Calu3 (cell line): ENCODE data around the gene ZSCAN10. TPM values are rescaled to one million over a fixed set of nuclear protein-coding genes. Genes with fewer than 3 reads are reported as not detected.

Experiments
- BruUV-seq: library from RNA; stranded (reverse); fragments of 400-500 nt; replicated peaks from 2 replicates; lab custom pipeline; 2021; lab: Mats Ljungman, UMichigan
- CTCF ChIA-PET: fragments of 300-600 bp; sonication (Branson Sonifier 250); formaldehyde crosslinking; loops from one replicate; lab custom pipeline; 2022; ENCODE audit warnings: antibody characterized with exemption; lab: Charles Lee
- DNase-seq: peaks from one replicate; pipeline ENCODE4 v3.0.0; 2022
- H3K27ac Mint-ChIP-seq: one replicate; pipeline ENCODE4 v1.8.0; 2022; ENCODE audit warnings: mixed read lengths; ENCODE audit not compliant: unreplicated experiment
- H3K27me3 Mint-ChIP-seq: one replicate; pipeline ENCODE4 v1.8.0; 2022; ENCODE audit warnings: mixed read lengths; ENCODE audit not compliant: unreplicated experiment
- H3K36me3 Mint-ChIP-seq: one replicate; pipeline ENCODE4 v1.8.0; 2022; ENCODE audit warnings: mild to moderate bottlenecking, moderate library complexity, mixed read lengths; ENCODE audit not compliant: insufficient read depth, unreplicated experiment
- H3K4me1 Mint-ChIP-seq: one replicate; pipeline ENCODE4 v1.8.0; 2022; ENCODE audit warnings: mild to moderate bottlenecking, low read depth, mixed read lengths; ENCODE audit not compliant: unreplicated experiment
- H3K4me3 Mint-ChIP-seq: one replicate; pipeline ENCODE4 v1.8.0; 2022; ENCODE audit warnings: mild to moderate bottlenecking, low read depth, moderate library complexity, mixed read lengths; ENCODE audit not compliant: unreplicated experiment
- H3K9me3 Mint-ChIP-seq: one replicate; pipeline ENCODE4 v1.8.0; 2022; ENCODE audit warnings: low read depth, mixed read lengths; ENCODE audit not compliant: unreplicated experiment
- intact Hi-C: fragments of 100-400 bp; cut with micrococcal nuclease; formaldehyde crosslinking; loops from one replicate; pipeline ENCODE4 v1.10.0; 2022; ENCODE audit not compliant: unreplicated experiment
- total RNA-seq: library from RNA; stranded (reverse); gene quantifications from 2 replicates; pipeline ENCODE4 v1.2.3, GENCODE V29; 2022
- TF ChIP-seq, protein P1 (sequence below): fragments of 200-600 bp; IDR thresholded peaks from one replicate; pipeline ENCODE4 v1.8.0; 2022; ENCODE audit warnings: antibody characterized with exemption; ENCODE audit not compliant: unreplicated experiment

The ZSCAN10 gene
- total RNA-seq, 1 experiment from 2014 or later: not detected

DNA sequence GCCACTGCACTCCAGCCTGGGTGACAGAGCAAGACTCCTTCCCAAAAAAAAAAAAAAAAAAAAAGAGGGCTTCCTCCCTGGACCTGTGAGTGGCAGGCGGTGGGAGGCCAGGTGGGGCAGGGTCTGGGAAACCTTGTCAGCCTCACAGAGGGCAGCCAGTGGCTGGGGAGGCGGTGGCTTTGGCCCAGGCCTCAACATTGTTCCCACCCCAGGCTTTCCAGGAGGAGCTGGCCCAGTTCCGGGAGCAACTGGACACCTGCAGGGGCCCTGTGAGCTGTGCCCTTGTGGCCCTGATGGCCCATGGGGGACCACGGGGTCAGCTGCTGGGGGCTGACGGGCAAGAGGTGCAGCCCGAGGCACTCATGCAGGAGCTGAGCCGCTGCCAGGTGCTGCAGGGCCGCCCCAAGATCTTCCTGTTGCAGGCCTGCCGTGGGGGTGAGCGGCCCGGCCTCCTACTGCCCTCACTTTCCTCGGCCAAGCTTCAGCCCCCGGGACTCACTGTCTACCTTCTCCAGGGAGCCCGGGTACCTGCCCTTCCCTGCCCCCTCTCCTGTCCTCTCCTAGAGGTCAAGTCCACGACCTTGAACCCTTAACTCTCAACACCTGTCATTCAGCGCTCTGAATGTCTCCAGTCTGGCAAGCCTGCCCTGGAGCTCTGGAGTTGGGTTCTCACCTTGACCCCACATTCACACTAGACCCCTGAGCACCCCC lies 48.1 kb upstream of the ZSCAN10 start:
- H3K4me1 Mint-ChIP-seq: peaks cover 5% of the 10 kb centered on the region
- TF ChIP-seq, protein P1, sequence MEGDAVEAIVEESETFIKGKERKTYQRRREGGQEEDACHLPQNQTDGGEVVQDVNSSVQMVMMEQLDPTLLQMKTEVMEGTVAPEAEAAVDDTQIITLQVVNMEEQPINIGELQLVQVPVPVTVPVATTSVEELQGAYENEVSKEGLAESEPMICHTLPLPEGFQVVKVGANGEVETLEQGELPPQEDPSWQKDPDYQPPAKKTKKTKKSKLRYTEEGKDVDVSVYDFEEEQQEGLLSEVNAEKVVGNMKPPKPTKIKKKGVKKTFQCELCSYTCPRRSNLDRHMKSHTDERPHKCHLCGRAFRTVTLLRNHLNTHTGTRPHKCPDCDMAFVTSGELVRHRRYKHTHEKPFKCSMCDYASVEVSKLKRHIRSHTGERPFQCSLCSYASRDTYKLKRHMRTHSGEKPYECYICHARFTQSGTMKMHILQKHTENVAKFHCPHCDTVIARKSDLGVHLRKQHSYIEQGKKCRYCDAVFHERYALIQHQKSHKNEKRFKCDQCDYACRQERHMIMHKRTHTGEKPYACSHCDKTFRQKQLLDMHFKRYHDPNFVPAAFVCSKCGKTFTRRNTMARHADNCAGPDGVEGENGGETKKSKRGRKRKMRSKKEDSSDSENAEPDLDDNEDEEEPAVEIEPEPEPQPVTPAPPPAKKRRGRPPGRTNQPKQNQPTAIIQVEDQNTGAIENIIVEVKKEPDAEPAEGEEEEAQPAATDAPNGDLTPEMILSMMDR: no peak
- intact Hi-C loops: no loop called here
- CTCF ChIA-PET: no interaction called here
- H3K9me3 Mint-ChIP-seq: no peaks in the 10 kb centered on the region
- BruUV-seq: no TSS peak
- no peak overlapping the region for H3K4me3 Mint-ChIP-seq
- peaks cover 39% of the 10 kb centered on the region for H3K36me3 Mint-ChIP-seq
- peaks cover 26% of the 10 kb centered on the region for H3K27me3 Mint-ChIP-seq
- DNase-seq: no peak
- no peak overlapping the region for H3K27ac Mint-ChIP-seq

DNA sequence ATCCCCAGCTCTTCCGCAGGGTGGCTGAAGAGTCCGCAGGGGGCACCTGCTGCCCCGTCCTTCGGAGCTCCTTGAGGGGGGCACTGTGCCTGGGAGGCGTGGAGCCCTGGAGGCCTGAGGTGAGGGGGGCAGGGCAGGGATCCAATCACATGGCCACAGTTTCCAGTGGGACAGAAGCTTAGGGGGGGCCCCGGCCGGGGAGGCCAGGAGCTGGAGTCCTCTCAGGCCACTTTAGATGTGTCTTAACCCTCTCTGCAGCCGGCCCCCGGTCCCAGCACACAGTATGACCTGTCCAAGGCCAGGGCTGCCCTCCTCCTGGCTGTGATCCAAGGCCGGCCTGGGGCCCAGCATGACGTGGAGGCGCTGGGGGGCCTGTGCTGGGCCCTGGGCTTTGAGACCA lies 46.6 kb upstream of the ZSCAN10 start:
- Mint-ChIP-seq H3K4me1 (no peaks in the 10 kb centered on the region), H3K27me3 (peaks cover 26% of the 10 kb centered on the region), H3K4me3 (no peak overlapping the region), H3K27ac (no peak overlapping the region), H3K36me3 (peaks cover 35% of the 10 kb centered on the region), H3K9me3 (no peaks in the 10 kb centered on the region)
- DNase-seq: no peak
- BruUV-seq: no TSS peak
- CTCF ChIA-PET: no interaction called here
- TF ChIP-seq, protein P1: no peak
- intact Hi-C loops: no loop called here

DNA sequence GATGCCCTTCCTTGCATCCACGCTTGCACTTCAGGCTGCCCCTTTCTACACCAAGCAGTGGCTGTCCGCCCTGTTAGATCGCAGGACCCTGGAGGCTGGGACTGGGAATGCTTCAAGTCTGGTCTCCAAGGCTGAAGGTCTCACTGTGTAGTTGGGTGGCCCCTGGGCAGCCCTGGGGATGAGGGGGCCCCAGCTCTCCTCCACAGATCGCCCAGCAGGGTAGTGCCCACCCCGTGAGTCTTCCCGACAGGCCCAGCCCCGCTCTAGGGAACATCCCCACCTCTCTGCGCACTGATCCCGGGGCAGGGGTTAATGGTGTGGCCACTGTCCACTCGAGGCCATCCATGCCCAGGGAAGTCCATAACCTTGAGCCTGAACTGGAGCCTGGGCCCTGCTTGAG lies 46.1 kb upstream of the ZSCAN10 start:
- CTCF ChIA-PET: no interaction called here
- DNase-seq: no peak
- H3K4me1 Mint-ChIP-seq: no peaks in the 10 kb centered on the region
- no peak overlapping the region for H3K4me3 Mint-ChIP-seq
- H3K27me3 Mint-ChIP-seq: peaks cover 26% of the 10 kb centered on the region
- TF ChIP-seq, protein P1: no peak
- intact Hi-C loops: no loop called here
- H3K36me3 Mint-ChIP-seq: peaks cover 30% of the 10 kb centered on the region
- BruUV-seq: no TSS peak
- H3K9me3 Mint-ChIP-seq: no peaks in the 10 kb centered on the region
- no peak overlapping the region for H3K27ac Mint-ChIP-seq

DNA sequence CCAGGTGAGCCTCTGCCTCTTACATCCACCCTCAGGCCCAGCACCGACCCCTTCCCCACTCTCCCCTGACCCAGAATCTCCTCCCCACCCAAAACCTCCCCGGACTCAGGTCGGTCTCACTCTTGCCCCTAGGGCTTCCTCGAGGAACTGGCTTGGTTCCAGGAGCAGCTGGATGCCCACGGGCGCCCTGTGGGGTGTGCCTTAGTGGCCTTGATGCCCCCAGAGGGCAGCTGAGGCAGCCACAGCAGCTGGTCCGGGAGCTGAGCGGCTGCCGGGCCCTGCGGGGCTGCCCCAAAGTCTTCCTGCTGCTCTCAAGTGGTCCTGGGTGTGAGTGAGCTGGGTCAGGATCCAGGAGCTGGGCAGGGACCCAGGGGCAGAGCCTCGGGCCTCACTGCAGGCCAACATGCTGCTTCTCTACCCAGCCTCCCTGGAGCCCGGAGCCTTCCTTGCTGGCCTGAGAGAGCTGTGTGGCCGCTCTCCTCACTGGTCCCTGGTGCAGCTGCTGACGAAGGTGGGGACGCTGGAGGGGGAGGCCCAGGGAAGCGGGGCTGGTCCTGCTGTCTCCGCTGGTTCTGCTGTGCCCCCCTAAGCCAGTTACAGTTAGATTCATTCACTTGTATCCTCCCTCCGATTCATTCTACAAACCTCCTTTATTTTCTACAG lies 45.4 kb upstream of the ZSCAN10 start:
- CTCF ChIA-PET: interaction anchor here (1.7 kb wide), 1 partner anchor 10 kb away, joined by 5 read pairs; the partner anchor contains the start of gene ZNF213
- intact Hi-C loops: no loop called here
- H3K4me3 Mint-ChIP-seq: no peak overlapping the region
- H3K27me3 Mint-ChIP-seq: peaks cover 26% of the 10 kb centered on the region
- H3K36me3 Mint-ChIP-seq: peaks cover 23% of the 10 kb centered on the region
- H3K4me1 Mint-ChIP-seq: no peaks in the 10 kb centered on the region
- no peaks in the 10 kb centered on the region for H3K9me3 Mint-ChIP-seq
- DNase-seq: no peak
- H3K27ac Mint-ChIP-seq: no peak overlapping the region
- TF ChIP-seq, protein P1: no peak
- BruUV-seq: no TSS peak
